GM23338 (cell line): Measurements from ENCODE around the gene TRAF2. TPM values are rescaled to one million over a fixed set of nuclear protein-coding genes. Genes with fewer than 3 reads are reported as not detected.

ENCODE experiments used
- ATAC-seq: fragments of 200-7000 bp; cut with Tn5 transposase; 3 replicates; pipeline ENCODE4 v1.9.1; 2020
- DNase-seq: peaks from one replicate; pipeline ENCODE4 v3.0.0-alpha.2; 2015; ENCODE audit warnings: low spot score
- H2AFZ ChIP-seq: fragments of 200-600 bp; sonication (generic); 2 replicates; pipeline ENCODE4 v1.8.0; 2016; ENCODE audit warnings: antibody characterized with exemption, mild to moderate bottlenecking, moderate library complexity
- H3F3A ChIP-seq: fragments of 200-600 bp; sonication (generic); replicated peaks from 2 replicates; pipeline ENCODE4 v1.8.0; 2017; ENCODE audit warnings: antibody characterized with exemption, mixed run types, low read depth
- H3K27ac ChIP-seq: fragments of 200-600 bp; sonication (generic); 2 replicates; pipeline ENCODE4 v1.6.1; 2016; ENCODE audit warnings: low read depth
- H3K27me3 ChIP-seq: fragments of 200-600 bp; sonication (generic); 2 replicates; pipeline ENCODE4 v1.8.0; 2016; ENCODE audit warnings: mild to moderate bottlenecking, mixed run types, moderate library complexity; ENCODE audit not compliant: insufficient read depth
- H3K36me3 ChIP-seq: fragments of 200-600 bp; sonication (generic); 2 replicates; pipeline ENCODE4 v1.8.0; 2016; ENCODE audit warnings: mild to moderate bottlenecking; ENCODE audit not compliant: insufficient read depth
- H3K4me1 ChIP-seq: fragments of 200-600 bp; sonication (generic); 2 replicates; pipeline ENCODE4 v1.8.0; 2016; ENCODE audit warnings: mild to moderate bottlenecking, moderate library complexity; ENCODE audit not compliant: insufficient read depth
- H3K4me2 ChIP-seq: fragments of 200-600 bp; sonication (generic); 2 replicates; pipeline ENCODE4 v1.7.1; 2017; ENCODE audit warnings: mixed run types
- H3K4me3 ChIP-seq: fragments of 200-600 bp; sonication (generic); 2 replicates; pipeline ENCODE4 v1.6.1; 2016; ENCODE audit warnings: mixed run types
- H3K79me2 ChIP-seq: fragments of 200-600 bp; sonication (generic); replicated peaks from 2 replicates; pipeline ENCODE4 v1.8.0; 2017; ENCODE audit warnings: mild to moderate bottlenecking; ENCODE audit not compliant: insufficient read depth
- H3K9me2 ChIP-seq: fragments of 200-600 bp; sonication (generic); 2 replicates; pipeline ENCODE4 v1.8.0; 2017; ENCODE audit not compliant: insufficient read depth
- H4K20me1 ChIP-seq: fragments of 200-600 bp; sonication (generic); replicated peaks from 2 replicates; pipeline ENCODE4 v1.8.0; 2017; ENCODE audit warnings: mild to moderate bottlenecking; ENCODE audit not compliant: insufficient read depth
- H3K27ac Mint-ChIP-seq: 2 replicates; pipeline ENCODE4 v1.8.0; 2020; ENCODE audit warnings: inconsistent platforms, mild to moderate bottlenecking, moderate library complexity, mixed read lengths
- H3K27me3 Mint-ChIP-seq: 3 replicates; pipeline ENCODE4 v1.8.0; 2022; ENCODE audit warnings: low read depth, mild to moderate bottlenecking, moderate library complexity, mixed read lengths, inconsistent platforms; ENCODE audit not compliant: insufficient read depth, poor library complexity
- H3K36me3 Mint-ChIP-seq: 3 replicates; pipeline ENCODE4 v1.8.0; 2021; ENCODE audit warnings: low read depth, mild to moderate bottlenecking, inconsistent platforms, moderate library complexity, mixed read lengths
- H3K4me1 Mint-ChIP-seq: 3 replicates; pipeline ENCODE4 v1.8.0; 2020; ENCODE audit warnings: mild to moderate bottlenecking, inconsistent platforms, mixed read lengths
- H3K4me3 Mint-ChIP-seq: 3 replicates; pipeline ENCODE4 v1.8.0; 2021; ENCODE audit warnings: moderate library complexity, mild to moderate bottlenecking, inconsistent platforms, mixed read lengths
- H3K9me3 Mint-ChIP-seq: 3 replicates; pipeline ENCODE4 v1.8.0; 2020; ENCODE audit warnings: moderate library complexity, mild to moderate bottlenecking, inconsistent platforms, mixed read lengths
- CREB1 ChIP-seq: fragments of 250-450 bp; sonication (Bioruptor Pico); IDR thresholded peaks from 2 replicates; pipeline ENCODE4 v1.5.0; 2020; ENCODE audit warnings: low read depth, mild to moderate bottlenecking, moderate library complexity
- EZH2 ChIP-seq: fragments of 200-600 bp; sonication (generic); IDR thresholded peaks from one replicate; pipeline ENCODE4 v1.8.0; 2017; ENCODE audit warnings: antibody characterized with exemption, mild to moderate bottlenecking, low read depth; ENCODE audit not compliant: unreplicated experiment
- EZH2phosphoT487 ChIP-seq: fragments of 200-600 bp; sonication (generic); IDR thresholded peaks from one replicate; pipeline ENCODE4 v1.8.1; 2018; ENCODE audit warnings: antibody characterized with exemption; ENCODE audit not compliant: unreplicated experiment
- JUNB ChIP-seq: IDR thresholded peaks from one replicate; pipeline ENCODE4 v1.6.1; 2016; ENCODE audit warnings: antibody characterized with exemption; ENCODE audit not compliant: unreplicated experiment
- NANOG ChIP-seq: IDR thresholded peaks from 2 replicates; pipeline ENCODE4 v1.6.1; 2016; ENCODE audit warnings: antibody characterized with exemption, borderline replicate concordance
- POLR2AphosphoS5 ChIP-seq: IDR thresholded peaks from 2 replicates; pipeline ENCODE4 v1.6.1; 2016; ENCODE audit warnings: antibody characterized with exemption, low read depth
- STAT1 ChIP-seq: IDR thresholded peaks from one replicate; pipeline ENCODE4 v1.6.1; 2016; ENCODE audit warnings: antibody characterized with exemption; ENCODE audit not compliant: unreplicated experiment
- ZNF114 ChIP-seq: fragments of 250-450 bp; sonication (Bioruptor Pico); IDR thresholded peaks from 2 replicates; pipeline ENCODE4 v1.5.0; 2020; ENCODE audit warnings: mild to moderate bottlenecking, moderate library complexity
- ZNF331 ChIP-seq: fragments of 250-450 bp; sonication (Bioruptor Pico); IDR thresholded peaks from 2 replicates; pipeline ENCODE4 v1.5.0; 2020; ENCODE audit warnings: low read depth, mild to moderate bottlenecking, moderate library complexity
- polyA plus RNA-seq: library from polyadenylated mRNA; unstranded; fragments of >200 nt; fragmentation: Nextera tagmentation; extraction: Ambion mirVana; gene quantifications from 2 replicates; pipeline ENCODE4 v1.2.1, GENCODE V29; 2016
- total RNA-seq: library from RNA; depleted of rRNA; stranded (reverse); fragments of >200 nt; shearing (Covaris generic); gene quantifications from 2 replicates; pipeline ENCODE4 v1.2.3, GENCODE V29; 2014
- TF ChIP-seq, protein P1 (sequence below): fragments of 250-450 bp; sonication (Bioruptor Pico); IDR thresholded peaks from 2 replicates; pipeline ENCODE4 v1.5.0; 2020; ENCODE audit warnings: mild to moderate bottlenecking, moderate library complexity
- TF ChIP-seq, protein P2 (sequence below): IDR thresholded peaks from 2 replicates; pipeline ENCODE4 v1.6.1; 2016; ENCODE audit warnings: antibody characterized with exemption
- TF ChIP-seq, protein P3 (sequence below), 2 experiments: fragments of 200-600 bp in 1 of 2; sonication (generic) in 1 of 2; conservative IDR thresholded peaks; 2 replicates each; pipeline versions ENCODE4 v1.5.1 to v1.6.1; 2016 to 2017; ENCODE audit warnings: antibody characterized with exemption in 2 of 2, low read depth in 2 of 2, mild to moderate bottlenecking in 2 of 2, moderate library complexity in 1 of 2
- TF ChIP-seq, protein P4 (sequence below): IDR thresholded peaks from one replicate; pipeline ENCODE4 v1.6.1; 2018; ENCODE audit warnings: antibody characterized with exemption; ENCODE audit not compliant: unreplicated experiment

The TRAF2 gene
- total and polyA plus RNA-seq, 2 experiments from 2014 or later: 25.4 to 39.9 TPM

DNA sequence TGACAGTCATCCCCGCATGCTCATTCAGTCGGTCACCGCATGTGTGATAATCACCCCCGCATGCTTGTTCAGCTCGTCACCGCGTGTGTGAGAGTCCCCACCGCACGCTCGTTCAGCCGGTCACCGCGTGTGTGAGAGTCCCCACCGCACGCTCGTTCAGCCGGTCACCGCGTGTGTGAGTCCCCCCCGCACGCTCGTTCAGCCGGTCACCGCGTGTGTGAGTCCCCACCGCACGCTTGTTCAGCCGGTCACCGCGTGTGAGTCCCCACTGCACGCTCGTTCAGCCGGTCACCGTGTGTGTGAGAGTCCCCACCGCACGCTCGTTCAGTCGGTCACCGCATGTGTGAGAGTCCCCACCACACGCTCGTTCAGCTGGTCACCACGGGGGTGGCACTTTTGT lies 3.5 kb downstream of the TRAF2 start (continued):
- TF ChIP-seq, protein P1, sequence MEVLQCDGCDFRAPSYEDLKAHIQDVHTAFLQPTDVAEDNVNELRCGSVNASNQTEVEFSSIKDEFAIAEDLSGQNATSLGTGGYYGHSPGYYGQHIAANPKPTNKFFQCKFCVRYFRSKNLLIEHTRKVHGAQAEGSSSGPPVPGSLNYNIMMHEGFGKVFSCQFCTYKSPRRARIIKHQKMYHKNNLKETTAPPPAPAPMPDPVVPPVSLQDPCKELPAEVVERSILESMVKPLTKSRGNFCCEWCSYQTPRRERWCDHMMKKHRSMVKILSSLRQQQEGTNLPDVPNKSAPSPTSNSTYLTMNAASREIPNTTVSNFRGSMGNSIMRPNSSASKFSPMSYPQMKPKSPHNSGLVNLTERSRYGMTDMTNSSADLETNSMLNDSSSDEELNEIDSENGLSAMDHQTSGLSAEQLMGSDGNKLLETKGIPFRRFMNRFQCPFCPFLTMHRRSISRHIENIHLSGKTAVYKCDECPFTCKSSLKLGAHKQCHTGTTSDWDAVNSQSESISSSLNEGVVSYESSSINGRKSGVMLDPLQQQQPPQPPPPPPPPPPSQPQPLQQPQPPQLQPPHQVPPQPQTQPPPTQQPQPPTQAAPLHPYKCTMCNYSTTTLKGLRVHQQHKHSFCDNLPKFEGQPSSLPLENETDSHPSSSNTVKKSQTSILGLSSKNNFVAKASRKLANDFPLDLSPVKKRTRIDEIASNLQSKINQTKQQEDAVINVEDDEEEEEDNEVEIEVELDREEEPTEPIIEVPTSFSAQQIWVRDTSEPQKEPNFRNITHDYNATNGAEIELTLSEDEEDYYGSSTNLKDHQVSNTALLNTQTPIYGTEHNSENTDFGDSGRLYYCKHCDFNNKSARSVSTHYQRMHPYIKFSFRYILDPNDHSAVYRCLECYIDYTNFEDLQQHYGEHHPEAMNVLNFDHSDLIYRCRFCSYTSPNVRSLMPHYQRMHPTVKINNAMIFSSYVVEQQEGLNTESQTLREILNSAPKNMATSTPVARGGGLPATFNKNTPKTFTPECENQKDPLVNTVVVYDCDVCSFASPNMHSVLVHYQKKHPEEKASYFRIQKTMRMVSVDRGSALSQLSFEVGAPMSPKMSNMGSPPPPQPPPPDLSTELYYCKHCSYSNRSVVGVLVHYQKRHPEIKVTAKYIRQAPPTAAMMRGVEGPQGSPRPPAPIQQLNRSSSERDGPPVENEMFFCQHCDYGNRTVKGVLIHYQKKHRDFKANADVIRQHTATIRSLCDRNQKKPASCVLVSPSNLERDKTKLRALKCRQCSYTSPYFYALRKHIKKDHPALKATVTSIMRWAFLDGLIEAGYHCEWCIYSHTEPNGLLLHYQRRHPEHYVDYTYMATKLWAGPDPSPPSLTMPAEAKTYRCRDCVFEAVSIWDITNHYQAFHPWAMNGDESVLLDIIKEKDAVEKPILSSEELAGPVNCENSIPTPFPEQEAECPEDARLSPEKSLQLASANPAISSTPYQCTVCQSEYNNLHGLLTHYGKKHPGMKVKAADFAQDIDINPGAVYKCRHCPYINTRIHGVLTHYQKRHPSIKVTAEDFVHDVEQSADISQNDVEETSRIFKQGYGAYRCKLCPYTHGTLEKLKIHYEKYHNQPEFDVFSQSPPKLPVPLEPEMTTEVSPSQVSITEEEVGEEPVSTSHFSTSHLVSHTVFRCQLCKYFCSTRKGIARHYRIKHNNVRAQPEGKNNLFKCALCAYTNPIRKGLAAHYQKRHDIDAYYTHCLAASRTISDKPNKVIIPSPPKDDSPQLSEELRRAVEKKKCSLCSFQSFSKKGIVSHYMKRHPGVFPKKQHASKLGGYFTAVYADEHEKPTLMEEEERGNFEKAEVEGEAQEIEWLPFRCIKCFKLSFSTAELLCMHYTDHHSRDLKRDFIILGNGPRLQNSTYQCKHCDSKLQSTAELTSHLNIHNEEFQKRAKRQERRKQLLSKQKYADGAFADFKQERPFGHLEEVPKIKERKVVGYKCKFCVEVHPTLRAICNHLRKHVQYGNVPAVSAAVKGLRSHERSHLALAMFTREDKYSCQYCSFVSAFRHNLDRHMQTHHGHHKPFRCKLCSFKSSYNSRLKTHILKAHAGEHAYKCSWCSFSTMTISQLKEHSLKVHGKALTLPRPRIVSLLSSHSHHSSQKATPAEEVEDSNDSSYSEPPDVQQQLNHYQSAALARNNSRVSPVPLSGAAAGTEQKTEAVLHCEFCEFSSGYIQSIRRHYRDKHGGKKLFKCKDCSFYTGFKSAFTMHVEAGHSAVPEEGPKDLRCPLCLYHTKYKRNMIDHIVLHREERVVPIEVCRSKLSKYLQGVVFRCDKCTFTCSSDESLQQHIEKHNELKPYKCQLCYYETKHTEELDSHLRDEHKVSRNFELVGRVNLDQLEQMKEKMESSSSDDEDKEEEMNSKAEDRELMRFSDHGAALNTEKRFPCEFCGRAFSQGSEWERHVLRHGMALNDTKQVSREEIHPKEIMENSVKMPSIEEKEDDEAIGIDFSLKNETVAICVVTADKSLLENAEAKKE (CRISPR knock-in tag): no peak
- TF ChIP-seq NANOG: no peak
- no peak for TF ChIP-seq EZH2
- no peak for TF ChIP-seq JUNB
- TF ChIP-seq EZH2phosphoT487: no peak
- TF ChIP-seq CREB1: no peak
- TF ChIP-seq ZNF331 (CRISPR knock-in tag): no peak

DNA sequence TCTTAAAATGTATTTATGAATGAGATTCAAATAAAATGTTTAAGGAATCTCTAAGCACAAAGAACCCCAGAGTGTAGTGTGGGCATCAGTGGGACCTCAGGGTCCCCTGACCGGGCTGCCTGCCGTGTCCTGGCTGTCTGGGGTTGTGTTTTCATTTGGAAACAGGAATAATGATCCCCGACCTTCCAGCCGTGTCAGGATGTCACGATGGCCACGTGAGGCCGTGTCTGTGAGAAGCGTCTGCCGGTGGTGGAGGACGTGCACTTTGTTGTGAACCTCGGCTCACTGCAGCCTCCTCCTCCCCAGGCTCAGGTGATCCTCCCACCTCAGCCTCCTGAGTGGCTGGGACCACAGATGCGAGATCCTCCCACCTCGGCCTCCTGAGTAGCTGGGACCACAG lies 4.3 kb downstream of the TRAF2 start:
- peaks cover 52% of the 10 kb centered on the region for H4K20me1 ChIP-seq
- no peak for ATAC-seq
- TF ChIP-seq ZNF331 (CRISPR knock-in tag): no peak
- TF ChIP-seq JUNB: no peak
- TF ChIP-seq, protein P2, sequence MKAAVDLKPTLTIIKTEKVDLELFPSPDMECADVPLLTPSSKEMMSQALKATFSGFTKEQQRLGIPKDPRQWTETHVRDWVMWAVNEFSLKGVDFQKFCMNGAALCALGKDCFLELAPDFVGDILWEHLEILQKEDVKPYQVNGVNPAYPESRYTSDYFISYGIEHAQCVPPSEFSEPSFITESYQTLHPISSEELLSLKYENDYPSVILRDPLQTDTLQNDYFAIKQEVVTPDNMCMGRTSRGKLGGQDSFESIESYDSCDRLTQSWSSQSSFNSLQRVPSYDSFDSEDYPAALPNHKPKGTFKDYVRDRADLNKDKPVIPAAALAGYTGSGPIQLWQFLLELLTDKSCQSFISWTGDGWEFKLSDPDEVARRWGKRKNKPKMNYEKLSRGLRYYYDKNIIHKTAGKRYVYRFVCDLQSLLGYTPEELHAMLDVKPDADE: no peak
- TF ChIP-seq EZH2: no peak
- TF ChIP-seq, protein P3, sequence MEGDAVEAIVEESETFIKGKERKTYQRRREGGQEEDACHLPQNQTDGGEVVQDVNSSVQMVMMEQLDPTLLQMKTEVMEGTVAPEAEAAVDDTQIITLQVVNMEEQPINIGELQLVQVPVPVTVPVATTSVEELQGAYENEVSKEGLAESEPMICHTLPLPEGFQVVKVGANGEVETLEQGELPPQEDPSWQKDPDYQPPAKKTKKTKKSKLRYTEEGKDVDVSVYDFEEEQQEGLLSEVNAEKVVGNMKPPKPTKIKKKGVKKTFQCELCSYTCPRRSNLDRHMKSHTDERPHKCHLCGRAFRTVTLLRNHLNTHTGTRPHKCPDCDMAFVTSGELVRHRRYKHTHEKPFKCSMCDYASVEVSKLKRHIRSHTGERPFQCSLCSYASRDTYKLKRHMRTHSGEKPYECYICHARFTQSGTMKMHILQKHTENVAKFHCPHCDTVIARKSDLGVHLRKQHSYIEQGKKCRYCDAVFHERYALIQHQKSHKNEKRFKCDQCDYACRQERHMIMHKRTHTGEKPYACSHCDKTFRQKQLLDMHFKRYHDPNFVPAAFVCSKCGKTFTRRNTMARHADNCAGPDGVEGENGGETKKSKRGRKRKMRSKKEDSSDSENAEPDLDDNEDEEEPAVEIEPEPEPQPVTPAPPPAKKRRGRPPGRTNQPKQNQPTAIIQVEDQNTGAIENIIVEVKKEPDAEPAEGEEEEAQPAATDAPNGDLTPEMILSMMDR (conservative IDR thresholded peaks at IDR 0.05; ENCODE audit: low read depth in 2 of 2): no peak
- TF ChIP-seq, protein P4, sequence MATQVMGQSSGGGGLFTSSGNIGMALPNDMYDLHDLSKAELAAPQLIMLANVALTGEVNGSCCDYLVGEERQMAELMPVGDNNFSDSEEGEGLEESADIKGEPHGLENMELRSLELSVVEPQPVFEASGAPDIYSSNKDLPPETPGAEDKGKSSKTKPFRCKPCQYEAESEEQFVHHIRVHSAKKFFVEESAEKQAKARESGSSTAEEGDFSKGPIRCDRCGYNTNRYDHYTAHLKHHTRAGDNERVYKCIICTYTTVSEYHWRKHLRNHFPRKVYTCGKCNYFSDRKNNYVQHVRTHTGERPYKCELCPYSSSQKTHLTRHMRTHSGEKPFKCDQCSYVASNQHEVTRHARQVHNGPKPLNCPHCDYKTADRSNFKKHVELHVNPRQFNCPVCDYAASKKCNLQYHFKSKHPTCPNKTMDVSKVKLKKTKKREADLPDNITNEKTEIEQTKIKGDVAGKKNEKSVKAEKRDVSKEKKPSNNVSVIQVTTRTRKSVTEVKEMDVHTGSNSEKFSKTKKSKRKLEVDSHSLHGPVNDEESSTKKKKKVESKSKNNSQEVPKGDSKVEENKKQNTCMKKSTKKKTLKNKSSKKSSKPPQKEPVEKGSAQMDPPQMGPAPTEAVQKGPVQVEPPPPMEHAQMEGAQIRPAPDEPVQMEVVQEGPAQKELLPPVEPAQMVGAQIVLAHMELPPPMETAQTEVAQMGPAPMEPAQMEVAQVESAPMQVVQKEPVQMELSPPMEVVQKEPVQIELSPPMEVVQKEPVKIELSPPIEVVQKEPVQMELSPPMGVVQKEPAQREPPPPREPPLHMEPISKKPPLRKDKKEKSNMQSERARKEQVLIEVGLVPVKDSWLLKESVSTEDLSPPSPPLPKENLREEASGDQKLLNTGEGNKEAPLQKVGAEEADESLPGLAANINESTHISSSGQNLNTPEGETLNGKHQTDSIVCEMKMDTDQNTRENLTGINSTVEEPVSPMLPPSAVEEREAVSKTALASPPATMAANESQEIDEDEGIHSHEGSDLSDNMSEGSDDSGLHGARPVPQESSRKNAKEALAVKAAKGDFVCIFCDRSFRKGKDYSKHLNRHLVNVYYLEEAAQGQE: no peak
- TF ChIP-seq ZNF114 (CRISPR knock-in tag): no peak
- no peak for TF ChIP-seq NANOG
- no peak for TF ChIP-seq CREB1
- no peak for TF ChIP-seq EZH2phosphoT487
- no peak for TF ChIP-seq POLR2AphosphoS5
- TF ChIP-seq STAT1: no peak

More for the DNA sequence above, 4.3 kb downstream of the TRAF2 start:
- no peak overlapping the region for H3K4me3 ChIP-seq
- peaks cover 85% of the 10 kb centered on the region for H3K79me2 ChIP-seq
- no peak overlapping the region for H2AFZ ChIP-seq
- H3K27me3 ChIP-seq: no peaks in the 10 kb centered on the region
- peaks cover 11% of the 10 kb centered on the region for H3K36me3 Mint-ChIP-seq
- no peak overlapping the region for H3K27ac ChIP-seq
- peaks cover 7% of the 10 kb centered on the region for H3K4me1 ChIP-seq
- no peaks in the 10 kb centered on the region for H3K9me2 ChIP-seq
- DNase-seq: no peak
- H3F3A ChIP-seq: no peaks in the 10 kb centered on the region
- no peak overlapping the region for H3K27ac Mint-ChIP-seq
- H3K4me2 ChIP-seq: no peak overlapping the region
- H3K9me3 Mint-ChIP-seq: no peaks in the 10 kb centered on the region
- no peaks in the 10 kb centered on the region for H3K36me3 ChIP-seq
- H3K4me1 Mint-ChIP-seq: peaks cover 7% of the 10 kb centered on the region
- H3K27me3 Mint-ChIP-seq: peaks cover 14% of the 10 kb centered on the region
- H3K4me3 Mint-ChIP-seq: no peak overlapping the region
